H1 (cell line): ENCODE results near the gene CAMKMT. TPM values are rescaled to one million over a fixed set of nuclear protein-coding genes. Genes with fewer than 3 reads are reported as not detected.

Source experiments
- CTCF ChIA-PET: fragments of 300-600 bp; sonication (Branson Sonifier 250); formaldehyde crosslinking; loops from one replicate; lab custom pipeline; 2021; ENCODE audit not compliant: partially characterized antibody; lab: Charles Lee
- POLR2A ChIA-PET: fragments of 300-600 bp; sonication (Branson Sonifier 250); formaldehyde crosslinking; loops from one replicate; lab custom pipeline; 2021; ENCODE audit warnings: inconsistent platforms; ENCODE audit not compliant: partially characterized antibody; lab: Charles Lee
- DNase-seq, 2 experiments: peaks; one replicate each; pipeline versions ENCODE4 v3.0.0 to v3.0.0-alpha.2; 2010 to 2022; ENCODE audit warnings: low spot score in 2 of 2, low read depth in 1 of 2, mixed read lengths in 1 of 2
- FAIRE-seq: peaks from 2 replicates; lab custom pipeline; 2011; peaks lifted over from hg19 to GRCh38; lab: Jason Lieb, UNC
- H2AFZ ChIP-seq: 2 replicates; pipeline ENCODE4 v1.8.1; 2012; ENCODE audit warnings: low read length, inconsistent platforms
- H2AK5ac ChIP-seq: 2 replicates; pipeline ENCODE4 v1.6.1; 2013; ENCODE audit warnings: low read depth, low read length
- H2BK120ac ChIP-seq: replicated peaks from 2 replicates; pipeline ENCODE3; 2013; ENCODE audit warnings: low read depth, low read length, inconsistent platforms
- H2BK12ac ChIP-seq: 2 replicates; pipeline ENCODE4 v1.6.1; 2013; ENCODE audit warnings: low read depth, low read length
- H2BK15ac ChIP-seq: 2 replicates; pipeline ENCODE4 v1.6.1; 2013; ENCODE audit warnings: low read length
- H2BK20ac ChIP-seq: 2 replicates; pipeline ENCODE4 v1.6.1; 2013; ENCODE audit warnings: low read length
- H2BK5ac ChIP-seq: 2 replicates; pipeline ENCODE4 v1.6.1; 2013; ENCODE audit warnings: low read depth, low read length
- H3K14ac ChIP-seq: 2 replicates; pipeline ENCODE4 v1.6.1; 2013; ENCODE audit warnings: inconsistent platforms; ENCODE audit not compliant: insufficient read length
- H3K18ac ChIP-seq: 2 replicates; pipeline ENCODE4 v1.6.1; 2013; ENCODE audit warnings: low read length; ENCODE audit errors: extremely low read depth
- H3K23ac ChIP-seq: 2 replicates; pipeline ENCODE4 v1.6.1; 2013; ENCODE audit warnings: inconsistent platforms; ENCODE audit not compliant: insufficient read length
- H3K23me2 ChIP-seq: 2 replicates; pipeline ENCODE4 v1.6.1; 2013; ENCODE audit warnings: low read depth, low read length
- H3K27ac ChIP-seq: 2 replicates; pipeline ENCODE4 v1.6.1; 2011; ENCODE audit warnings: low read depth, low read length, inconsistent platforms
- H3K27me3 ChIP-seq, 4 experiments: replicated peaks in 1 of 4; 1 replicate in 1 of 4; 2 replicates in 3 of 4; pipeline versions ENCODE4 v1.6.1 to v1.8.1; 2011 to 2013; ENCODE audit warnings: low read length in 3 of 4, mild to moderate bottlenecking in 3 of 4, inconsistent platforms in 2 of 4, mixed read lengths in 2 of 4, moderate library complexity in 1 of 4; ENCODE audit not compliant: control insufficient read depth in 3 of 4, insufficient read depth in 3 of 4; ENCODE audit errors: extremely low read depth in 1 of 4
- H3K36me3 ChIP-seq, 4 experiments: 2 replicates each; pipeline versions ENCODE4 v1.6.1 to v1.8.1; 2011 to 2013; ENCODE audit warnings: mild to moderate bottlenecking in 4 of 4, low read length in 3 of 4, moderate library complexity in 2 of 4, control low read depth in 1 of 4, inconsistent platforms in 1 of 4; ENCODE audit not compliant: insufficient read depth in 4 of 4, control insufficient read depth in 2 of 4
- H3K4ac ChIP-seq: replicated peaks from 2 replicates; pipeline ENCODE3; 2013; ENCODE audit warnings: low read length, low read depth, mixed read lengths, inconsistent platforms; ENCODE audit not compliant: insufficient read length
- H3K4me1 ChIP-seq, 4 experiments: replicated peaks in 1 of 4; 1 replicate in 1 of 4; 2 replicates in 3 of 4; pipeline versions ENCODE4 v1.6.1 to v1.8.1; 2011 to 2013; ENCODE audit warnings: low read length in 3 of 4, inconsistent platforms in 2 of 4, mixed read lengths in 1 of 4; ENCODE audit not compliant: insufficient read depth in 4 of 4, control insufficient read depth in 3 of 4
- H3K4me2 ChIP-seq, 2 experiments: 2 replicates each; pipeline versions ENCODE4 v1.6.1 to v1.8.1; 2011 to 2013; ENCODE audit warnings: low read depth in 2 of 2, low read length in 2 of 2, control low read depth in 1 of 2, inconsistent platforms in 1 of 2, mild to moderate bottlenecking in 1 of 2; ENCODE audit not compliant: insufficient read depth in 1 of 2
- H3K4me3 ChIP-seq, 4 experiments: fragments of 200-600, 300-600 bp in 1 of 4; sonication (generic), shearing (Covaris generic), sonication (Bioruptor Twin) in 1 of 4; 2 replicates each; pipeline versions ENCODE4 v1.5.1 to v1.8.1; 2011 to 2016; ENCODE audit warnings: low read length in 4 of 4, low read depth in 3 of 4, control low read depth in 2 of 4, inconsistent platforms in 2 of 4, mild to moderate bottlenecking in 2 of 4, mixed read lengths in 1 of 4, moderate library complexity in 1 of 4; ENCODE audit not compliant: insufficient read depth in 2 of 4; ENCODE audit errors: extremely low read depth in 1 of 4
- H3K56ac ChIP-seq: replicated peaks from 2 replicates; pipeline ENCODE3; 2013; ENCODE audit warnings: low read depth, mild to moderate bottlenecking, mixed read lengths, low read length, inconsistent platforms; ENCODE audit not compliant: insufficient read length
- H3K79me1 ChIP-seq: 2 replicates; pipeline ENCODE4 v1.6.1; 2013; ENCODE audit warnings: low read depth, low read length, control low read depth
- H3K79me2 ChIP-seq, 2 experiments: 2 replicates each; pipeline versions ENCODE4 v1.6.1 to v1.8.1; 2012 to 2013; ENCODE audit warnings: low read length in 2 of 2, mild to moderate bottlenecking in 2 of 2, inconsistent platforms in 1 of 2; ENCODE audit not compliant: insufficient read depth in 2 of 2, control insufficient read depth in 1 of 2
- H3K9ac ChIP-seq, 4 experiments: replicated peaks in 1 of 4; 1 replicate in 1 of 4; 2 replicates in 3 of 4; pipeline versions ENCODE4 v1.6.1 to v1.8.1; 2011 to 2013; ENCODE audit warnings: low read depth in 3 of 4, low read length in 3 of 4, control low read depth in 2 of 4, mild to moderate bottlenecking in 2 of 4, moderate library complexity in 2 of 4, inconsistent platforms in 1 of 4; ENCODE audit errors: extremely low read depth in 1 of 4
- H3K9me3 ChIP-seq, 2 experiments: 2 replicates each; pipeline versions ENCODE4 v1.6.1 to v1.8.1; 2012 to 2013; ENCODE audit warnings: mild to moderate bottlenecking in 2 of 2, moderate library complexity in 2 of 2, control low read depth in 1 of 2, inconsistent platforms in 1 of 2, low read depth in 1 of 2, low read length in 1 of 2, mixed read lengths in 1 of 2; ENCODE audit not compliant: insufficient read depth in 2 of 2
- H4K20me1 ChIP-seq, 2 experiments: replicated peaks in 1 of 2; 2 replicates each; pipeline versions ENCODE3 to v1.8.1; 2011 to 2013; ENCODE audit warnings: inconsistent platforms in 2 of 2, low read length in 2 of 2, mild to moderate bottlenecking in 1 of 2; ENCODE audit not compliant: insufficient read depth in 2 of 2, control insufficient read depth in 1 of 2
- H4K5ac ChIP-seq: 2 replicates; pipeline ENCODE4 v1.6.1; 2013; ENCODE audit warnings: low read length, low read depth, mixed read lengths, inconsistent platforms; ENCODE audit not compliant: insufficient read length
- H4K8ac ChIP-seq: 2 replicates; pipeline ENCODE4 v1.8.0; 2013; ENCODE audit warnings: mild to moderate bottlenecking, moderate library complexity, low read length, inconsistent platforms; ENCODE audit not compliant: insufficient read depth; ENCODE audit errors: extremely low read depth
- H4K91ac ChIP-seq: replicated peaks from 2 replicates; pipeline ENCODE3; 2013; ENCODE audit warnings: low read length, mixed read lengths, inconsistent platforms; ENCODE audit not compliant: insufficient read length
- CBX5 ChIP-seq: fragments of 300-800, 300-1000 bp; sonication (generic); IDR thresholded peaks from 2 replicates; pipeline ENCODE4 v1.7.1; 2016; ENCODE audit warnings: antibody characterized with exemption, low read length, low read depth
- CBX8 ChIP-seq: fragments of 300-800, 300-1000 bp; sonication (generic); IDR thresholded peaks from 2 replicates; pipeline ENCODE4 v1.7.1; 2016; ENCODE audit warnings: low read depth, low read length, borderline replicate concordance
- EP300 ChIP-seq, 2 experiments: IDR thresholded peaks; 1 replicate in 1 of 2; 2 replicates in 1 of 2; pipeline ENCODE4 v1.6.1; 2011 to 2012; ENCODE audit warnings: low read depth in 2 of 2, low read length in 2 of 2, mild to moderate bottlenecking in 2 of 2, borderline replicate concordance in 1 of 2, inconsistent platforms in 1 of 2, moderate library complexity in 1 of 2
- HDAC2 ChIP-seq, 2 experiments: fragments of 300-600 bp in 1 of 2; sonication (generic) in 1 of 2; IDR thresholded peaks; 2 replicates each; pipeline ENCODE4 v1.6.1; 2011 to 2012; ENCODE audit warnings: low read depth in 2 of 2, low read length in 2 of 2, mild to moderate bottlenecking in 2 of 2, moderate library complexity in 2 of 2, borderline replicate concordance in 1 of 2, inconsistent platforms in 1 of 2
- NANOG ChIP-seq: IDR thresholded peaks from 2 replicates; pipeline ENCODE4 v1.6.1; 2011; ENCODE audit warnings: low read length, low read depth, mild to moderate bottlenecking, inconsistent platforms; ENCODE audit not compliant: insufficient read depth, poor library complexity, severe bottlenecking
- POLR2AphosphoS5 ChIP-seq: IDR thresholded peaks from 2 replicates; pipeline ENCODE4 v1.6.1; 2011; ENCODE audit warnings: low read depth, low read length
- RXRA ChIP-seq: IDR thresholded peaks from 2 replicates; pipeline ENCODE4 v1.6.1; 2011; ENCODE audit warnings: low read depth, mild to moderate bottlenecking, low read length, moderate library complexity; ENCODE audit not compliant: insufficient read depth
- WGBS, 2 experiments: shearing (Covaris generic) in 1 of 2; methylation state at CpG; one replicate each; pipeline versions ENCODE4 v1.1.6 to v1.1.7; 2013 to 2015; ENCODE audit warnings: low lambda C conversion rate in 2 of 2, mixed read lengths in 2 of 2, inconsistent platforms in 1 of 2, low coverage in 1 of 2, missing lambda C conversion rate in 1 of 2; ENCODE audit not compliant: insufficient replicate concordance in 2 of 2, insufficient coverage in 1 of 2, insufficient read length in 1 of 2; ENCODE audit errors: extremely low coverage in 1 of 2, missing lambda C conversion rate in 1 of 2; 5-methylcytosine and 5-hydroxymethylcytosine counted together
- polyA plus RNA-seq, 7 experiments: library from polyadenylated mRNA; depleted of rRNA in 3 of 7; stranded (reverse) in 5 of 7; unstranded in 2 of 7; fragments of >200 nt in 5 of 7; fragments of 200-250 nt in 2 of 7; gene quantifications; 1 replicate in 5 of 7; 2 replicates in 1 of 7; 4 replicates in 1 of 7; pipeline versions ENCODE4 v1.2.1 to v1.2.3, GENCODE V29; 2011 to 2013; ENCODE audit warnings: missing spikeins in 2 of 7, mixed read lengths in 2 of 7
- total RNA-seq: library from RNA; stranded (reverse); fragmentation: NEBNext Ultra II Directional; extraction: Animal tissue kit (Norgen Biotek cat#: 25700); gene quantifications from 2 replicates; pipeline ENCODE4 v1.2.1, GENCODE V29; 2021

Gene CAMKMT
- total and polyA plus RNA-seq, 2 of the 8 experiments (the other 6 are each of a cell fraction or from before 2014, with no cell fraction given): 14.7 to 22.4 TPM

DNA sequence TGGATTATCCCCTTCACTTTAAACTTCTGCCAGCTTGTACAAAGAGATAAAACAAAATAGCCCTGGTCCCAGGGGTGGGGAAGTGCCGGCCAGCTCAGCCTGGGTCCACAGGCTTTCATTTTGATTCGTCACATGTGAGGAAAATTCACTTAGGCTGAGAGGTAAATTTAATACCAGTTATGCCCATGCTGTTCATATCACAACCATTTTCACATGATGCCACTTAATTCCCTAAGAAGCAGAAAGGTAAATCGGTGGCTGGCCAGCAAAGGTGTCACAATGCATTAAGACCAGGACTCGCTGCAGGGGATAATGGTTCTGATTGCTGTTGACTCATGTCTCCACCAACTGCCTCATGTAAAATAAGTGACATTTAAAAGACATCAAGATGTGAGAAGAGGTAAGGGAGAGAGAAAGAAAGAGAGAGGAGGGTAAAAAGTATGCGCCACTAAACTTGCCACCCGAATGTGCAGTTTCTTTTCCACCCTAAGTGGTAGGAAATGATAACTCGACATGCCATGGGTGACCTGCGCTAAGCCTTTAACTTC is 318.8 kb downstream of the CAMKMT start:
- Histone ChIP-seq H3K4me1 (peaks cover 0 to 11% (median 2%) of the 10 kb centered on the region in 4 experiments; a peak in 4 of 7 replicates), H3K4me3 (no peak overlapping the region)
- POLR2A ChIA-PET: no interaction called here

More for the DNA sequence above, 318.8 kb downstream of the CAMKMT start:
- Histone ChIP-seq H3K79me2 (no peaks in the 10 kb centered on the region), H3K14ac (no peak overlapping the region), H4K8ac (no peak overlapping the region), H2BK120ac (no peak overlapping the region), H3K18ac (no peak overlapping the region), H3K27me3 (no peaks in the 10 kb centered on the region), H2BK20ac (no peak overlapping the region), H3K4ac (no peak overlapping the region), H3K27ac (no peak overlapping the region), H4K5ac (no peak overlapping the region), H3K36me3 (no peaks in the 10 kb centered on the region), H2AK5ac (no peak overlapping the region), H2BK15ac (no peak overlapping the region), H2BK12ac (no peak overlapping the region), H3K9ac (no peak overlapping the region), H3K4me2 (no peak overlapping the region), H2AFZ (no peak overlapping the region), H3K23ac (no peak overlapping the region), H3K79me1 (0 out of 2 replicates have a peak, but pooled peaks cover 2% of the 10 kb centered on the region), H4K20me1 (no peaks in the 10 kb centered on the region), H3K23me2 (no peaks in the 10 kb centered on the region), H3K9me3 (no peaks in the 10 kb centered on the region), H4K91ac (no peak overlapping the region), H2BK5ac (no peak overlapping the region), H3K56ac (no peak overlapping the region)
- CTCF ChIA-PET: interaction anchor here (0.5 to 1.9 kb wide), 3 partner anchors 12 to 171 kb away, joined by 3 to 10 read pairs (median 4); no protein-coding TSS in a partner anchor
- WGBS, 2 experiments: 87% methylated on average over 8 of the region's 8 CpGs; no CpG with 5 or more reads in 1 of the 2 experiments
- DNase-seq: no peak
- FAIRE-seq: peak; percentile 19
- no peak for TF ChIP-seq POLR2AphosphoS5
- peak; percentile 22 for TF ChIP-seq NANOG
- TF ChIP-seq HDAC2 (IDR thresholded peaks at IDR 0.05; ENCODE audit: borderline replicate concordance in 1 of 2, low read depth in 2 of 2, low read length in 2 of 2): no peak
- TF ChIP-seq CBX8: no peak
- no peak for TF ChIP-seq CBX5
- no peak for TF ChIP-seq RXRA
- no peak for TF ChIP-seq EP300 (IDR thresholded peaks at IDR 0.05; ENCODE audit: borderline replicate concordance in 1 of 2, low read depth in 2 of 2, low read length in 2 of 2)
